Lung (tissue), 12 donors: ENCODE data around the gene PIM3. TPM values are rescaled to one million over a fixed set of nuclear protein-coding genes. Genes with fewer than 3 reads are reported as not detected.

Source experiments
- ATAC-seq: fragments of 200-7000 bp; cut with Tn5 transposase; one replicate; pipeline ENCODE4 v1.9.1; 2020; ENCODE audit warnings: moderate number of reproducible peaks; ENCODE audit not compliant: insufficient read depth, low FRiP score
- DNase-seq, 3 donors: peaks; one replicate each; pipeline ENCODE4 v3.0.0-alpha.2; 2013 to 2017
- H3K27ac ChIP-seq, 2 donors: one replicate each; pipeline ENCODE4 v1.5.1; 2013; ENCODE audit warnings: mild to moderate bottlenecking in 2 of 2, moderate library complexity in 2 of 2, control low read depth in 1 of 2, inconsistent platforms in 1 of 2, low read depth in 1 of 2, low read length in 1 of 2
- H3K27me3 ChIP-seq, 3 donors: one replicate each; pipeline ENCODE4 v1.5.1; 2013; ENCODE audit warnings: low read length in 2 of 3; ENCODE audit not compliant: control insufficient read depth in 3 of 3, insufficient read depth in 3 of 3
- H3K36me3 ChIP-seq, 4 donors: one replicate each; pipeline ENCODE4 v1.5.1; 2013; ENCODE audit warnings: low read length in 4 of 4, mild to moderate bottlenecking in 1 of 4, moderate library complexity in 1 of 4; ENCODE audit not compliant: control insufficient read depth in 4 of 4, insufficient read depth in 4 of 4
- H3K4me1 ChIP-seq, 5 donors: one replicate each; pipeline ENCODE4 v1.5.1; 2013; ENCODE audit warnings: low read length in 5 of 5, mild to moderate bottlenecking in 2 of 5, moderate library complexity in 1 of 5; ENCODE audit not compliant: control insufficient read depth in 5 of 5, insufficient read depth in 5 of 5
- H3K4me3 ChIP-seq: one replicate; pipeline ENCODE4 v1.5.1; 2013; ENCODE audit warnings: mild to moderate bottlenecking, control low read depth, moderate library complexity
- H3K9ac ChIP-seq, 2 donors: one replicate each; pipeline ENCODE4 v1.5.1; 2013; ENCODE audit warnings: low read length in 2 of 2, control low read depth in 1 of 2; ENCODE audit not compliant: insufficient read depth in 1 of 2
- H3K9me3 ChIP-seq, 4 donors: one replicate each; pipeline ENCODE4 v1.5.1; 2013; ENCODE audit warnings: low read length in 3 of 4, mild to moderate bottlenecking in 1 of 4, moderate library complexity in 1 of 4; ENCODE audit not compliant: control insufficient read depth in 4 of 4, insufficient read depth in 3 of 4
- WGBS, 2 donors: extraction: QIAGEN DNeasy Blood & Tissue Kit; methylation state at CpG; one replicate each; pipeline ENCODE4 v1.1.7; 2013; 5-methylcytosine and 5-hydroxymethylcytosine counted together
- polyA plus RNA-seq, 2 donors: library from polyadenylated mRNA; stranded (reverse); fragments of 200-250 nt; gene quantifications; one replicate each; pipeline ENCODE4 v1.2.1, GENCODE V29; 2013
- total RNA-seq, 2 donors: library from RNA; depleted of rRNA in 1 of 2; stranded (reverse); fragments of >200 nt in 1 of 2; gene quantifications; one replicate each; pipeline ENCODE4 v1.2.1, GENCODE V29; 2014 to 2021
- TF ChIP-seq, protein P1 (sequence below): IDR thresholded peaks from 2 replicates; pipeline ENCODE4 v1.5.1; 2012; ENCODE audit warnings: mild to moderate bottlenecking; ENCODE audit errors: control extremely low read depth, extremely low read depth
- donor health status: control.
- donor health status: control.
- donor health status: Bipolar disorder and iron deficiency.
- donor health status: healthy.
- donor health status: DM: yes; HTN: yes; CAD: no.

Gene PIM3
- total and polyA plus RNA-seq, 4 donors = 99.0 to 238 (median 132) TPM

DNA sequence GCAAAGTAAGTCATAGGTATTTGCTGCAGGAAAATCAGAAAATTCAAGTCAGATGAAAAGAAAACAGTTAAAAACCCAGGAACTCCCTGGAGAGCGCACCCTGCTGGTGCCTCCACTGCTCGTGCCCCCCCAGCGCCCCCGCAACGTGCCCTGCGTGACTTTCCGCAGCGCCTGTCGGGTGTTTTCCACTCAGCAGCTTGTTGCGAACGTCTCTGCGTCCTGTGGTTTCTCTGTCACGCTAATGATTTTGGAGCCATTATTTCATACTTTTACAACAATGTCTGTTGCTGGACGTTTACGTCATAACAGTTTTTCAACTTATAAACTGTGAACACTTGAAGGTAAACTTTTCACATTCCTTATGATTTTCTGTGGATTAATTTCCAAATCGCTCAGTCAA lies 37.1 kb upstream of the PIM3 start:
- no peak overlapping the region for H3K27ac ChIP-seq
- ATAC-seq = no peak
- no peak for DNase-seq
- no peaks in the 10 kb centered on the region for H3K27me3 ChIP-seq
- WGBS, 2 donors = 67 to 78% methylated on average over 16 of the region's 16 CpGs
- peaks cover 0 to 28% (median 13%) of the 10 kb centered on the region in 4 donors for H3K36me3 ChIP-seq
- no peak overlapping the region for H3K9ac ChIP-seq
- H3K4me1 ChIP-seq = peaks cover 0 to 9% (median 5%) of the 10 kb centered on the region in 5 donors
- TF ChIP-seq, protein P1, sequence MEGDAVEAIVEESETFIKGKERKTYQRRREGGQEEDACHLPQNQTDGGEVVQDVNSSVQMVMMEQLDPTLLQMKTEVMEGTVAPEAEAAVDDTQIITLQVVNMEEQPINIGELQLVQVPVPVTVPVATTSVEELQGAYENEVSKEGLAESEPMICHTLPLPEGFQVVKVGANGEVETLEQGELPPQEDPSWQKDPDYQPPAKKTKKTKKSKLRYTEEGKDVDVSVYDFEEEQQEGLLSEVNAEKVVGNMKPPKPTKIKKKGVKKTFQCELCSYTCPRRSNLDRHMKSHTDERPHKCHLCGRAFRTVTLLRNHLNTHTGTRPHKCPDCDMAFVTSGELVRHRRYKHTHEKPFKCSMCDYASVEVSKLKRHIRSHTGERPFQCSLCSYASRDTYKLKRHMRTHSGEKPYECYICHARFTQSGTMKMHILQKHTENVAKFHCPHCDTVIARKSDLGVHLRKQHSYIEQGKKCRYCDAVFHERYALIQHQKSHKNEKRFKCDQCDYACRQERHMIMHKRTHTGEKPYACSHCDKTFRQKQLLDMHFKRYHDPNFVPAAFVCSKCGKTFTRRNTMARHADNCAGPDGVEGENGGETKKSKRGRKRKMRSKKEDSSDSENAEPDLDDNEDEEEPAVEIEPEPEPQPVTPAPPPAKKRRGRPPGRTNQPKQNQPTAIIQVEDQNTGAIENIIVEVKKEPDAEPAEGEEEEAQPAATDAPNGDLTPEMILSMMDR = no peak
- no peaks in the 10 kb centered on the region for H3K9me3 ChIP-seq
- no peak overlapping the region for H3K4me3 ChIP-seq

DNA sequence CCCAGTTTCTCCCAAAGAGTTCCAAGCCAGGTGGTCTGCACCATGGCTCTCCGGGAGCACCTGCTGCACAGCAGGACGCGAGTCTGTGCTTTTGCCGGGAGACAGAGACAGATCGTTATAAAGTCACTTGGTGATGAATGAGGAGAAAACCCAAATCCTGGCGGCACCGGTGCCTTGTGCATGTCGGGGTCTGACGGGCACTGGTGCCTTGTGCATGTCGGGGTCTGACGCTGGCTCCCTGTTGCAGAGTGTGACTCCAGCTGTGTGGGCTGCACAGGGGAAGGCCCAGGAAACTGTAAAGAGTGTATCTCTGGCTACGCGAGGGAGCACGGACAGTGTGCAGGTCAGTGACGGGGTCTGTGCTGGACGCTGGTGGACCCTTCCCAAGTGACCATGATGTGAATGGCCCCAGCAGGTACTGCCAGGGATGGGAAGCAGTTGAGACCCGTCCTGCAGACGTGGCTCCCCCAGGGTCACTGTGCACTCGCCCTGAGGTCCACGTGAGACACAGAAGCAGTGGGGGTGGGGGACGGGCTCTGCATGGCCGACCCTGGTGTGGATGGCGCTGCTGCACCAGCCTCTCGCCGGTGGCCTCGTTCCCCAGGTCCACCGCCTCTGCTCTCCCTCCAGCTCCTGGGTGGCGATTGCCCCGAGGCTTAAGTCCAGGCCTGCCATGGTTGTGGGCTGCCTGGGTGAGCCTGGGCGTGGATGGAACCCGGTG lies 36.3 kb upstream of the PIM3 start:
- 95 to 96% methylated on average over 31 of the region's 31 CpGs for WGBS, 2 donors
- DNase-seq (no peak), ATAC-seq (no peak)
- H3K4me1 ChIP-seq = peaks cover 0 to 4% (median 0%) of the 10 kb centered on the region in 5 donors
- H3K27ac ChIP-seq = no peak overlapping the region
- H3K36me3 ChIP-seq = peaks cover 0 to 28% (median 13%) of the 10 kb centered on the region in 4 donors
- no peaks in the 10 kb centered on the region for H3K27me3 ChIP-seq
- TF ChIP-seq, protein P1 = no peak
- H3K9ac ChIP-seq = no peak overlapping the region
- H3K9me3 ChIP-seq = no peaks in the 10 kb centered on the region
- H3K4me3 ChIP-seq = no peak overlapping the region

DNA sequence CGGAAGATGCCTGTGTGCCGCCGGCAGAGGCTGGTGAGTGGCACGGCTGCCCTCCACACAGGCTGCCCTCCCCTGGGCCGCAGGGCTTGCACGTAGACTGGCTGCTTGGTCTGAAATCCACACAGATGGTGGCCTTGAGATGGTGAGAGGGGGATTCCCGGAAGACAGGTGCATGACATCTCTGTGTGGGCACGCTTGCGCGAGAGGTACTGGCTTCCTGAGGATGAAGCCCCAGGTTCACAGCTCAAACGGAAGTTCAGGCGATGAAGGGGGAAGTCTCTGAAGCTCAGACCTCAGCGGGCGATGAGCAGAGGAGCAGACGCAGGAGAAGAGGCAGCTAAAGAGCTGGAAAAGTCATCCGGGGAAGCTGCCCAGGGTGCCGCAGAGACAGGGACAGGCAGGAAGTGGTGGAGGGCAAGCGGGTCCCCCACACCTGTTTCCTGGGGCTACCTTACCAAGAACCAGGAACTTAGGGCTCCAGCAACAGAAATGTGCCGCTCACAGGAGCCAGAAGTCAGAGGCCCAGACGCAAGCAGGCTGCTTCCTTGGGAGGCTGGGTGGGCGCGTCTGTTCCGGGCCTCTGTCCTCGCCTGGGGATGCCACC lies 34.9 kb upstream of the PIM3 start:
- Histone ChIP-seq H3K27me3 (no peaks in the 10 kb centered on the region), H3K4me3 (no peak overlapping the region), H3K9me3 (no peaks in the 10 kb centered on the region), H3K4me1 (peaks cover 0 to 5% (median 0%) of the 10 kb centered on the region in 5 donors), H3K27ac (no peak overlapping the region), H3K36me3 (peaks cover 0 to 25% (median 5%) of the 10 kb centered on the region in 4 donors), H3K9ac (no peak overlapping the region)
- DNase-seq = no peak
- 31 to 72% methylated on average over 24 of the region's 24 CpGs for WGBS, 2 donors
- TF ChIP-seq, protein P1 = no peak
- ATAC-seq = no peak
